Duodenal mucosa (tissue), 2 donors: ENCODE data around the gene ZC3HAV1.
A peak's percentile ranks its signal among the peaks of the same experiment; 100 is the strongest.
"Not testable (repeated sequence)": the region's sequence is repeated elsewhere in the genome, so short reads cannot be mapped to it uniquely, and the experiment has no call there.

Experiments
- H3K27ac ChIP-seq: one replicate; pipeline ENCODE4 v1.7.0; 2013; ENCODE audit warnings: low read depth, low read length
- H3K27me3 ChIP-seq, 2 donors: one replicate each; pipeline ENCODE4 v1.7.0; 2013; ENCODE audit warnings: low read length in 2 of 2, control low read depth in 1 of 2; ENCODE audit not compliant: insufficient read depth in 2 of 2, control insufficient read depth in 1 of 2
- H3K36me3 ChIP-seq, 2 donors: one replicate each; pipeline ENCODE4 v1.7.0; 2013; ENCODE audit warnings: low read length in 2 of 2, control low read depth in 1 of 2; ENCODE audit not compliant: insufficient read depth in 2 of 2, control insufficient read depth in 1 of 2
- H3K4me1 ChIP-seq, 2 donors: one replicate each; pipeline ENCODE4 v1.7.0; 2013; ENCODE audit warnings: low read length in 2 of 2, control low read depth in 1 of 2; ENCODE audit not compliant: insufficient read depth in 2 of 2, control insufficient read depth in 1 of 2
- H3K4me3 ChIP-seq, 2 donors: one replicate each; pipeline ENCODE4 v1.7.0; 2013; ENCODE audit warnings: low read length in 2 of 2, low read depth in 1 of 2
- H3K9ac ChIP-seq, 2 donors: one replicate each; pipeline ENCODE4 v1.7.0; 2013; ENCODE audit warnings: low read length in 2 of 2, low read depth in 1 of 2
- H3K9me3 ChIP-seq, 2 donors: one replicate each; pipeline ENCODE4 v1.7.0; 2013; ENCODE audit warnings: low read length in 2 of 2, control low read depth in 1 of 2; ENCODE audit not compliant: control insufficient read depth in 1 of 2

The ZC3HAV1 gene

DNA sequence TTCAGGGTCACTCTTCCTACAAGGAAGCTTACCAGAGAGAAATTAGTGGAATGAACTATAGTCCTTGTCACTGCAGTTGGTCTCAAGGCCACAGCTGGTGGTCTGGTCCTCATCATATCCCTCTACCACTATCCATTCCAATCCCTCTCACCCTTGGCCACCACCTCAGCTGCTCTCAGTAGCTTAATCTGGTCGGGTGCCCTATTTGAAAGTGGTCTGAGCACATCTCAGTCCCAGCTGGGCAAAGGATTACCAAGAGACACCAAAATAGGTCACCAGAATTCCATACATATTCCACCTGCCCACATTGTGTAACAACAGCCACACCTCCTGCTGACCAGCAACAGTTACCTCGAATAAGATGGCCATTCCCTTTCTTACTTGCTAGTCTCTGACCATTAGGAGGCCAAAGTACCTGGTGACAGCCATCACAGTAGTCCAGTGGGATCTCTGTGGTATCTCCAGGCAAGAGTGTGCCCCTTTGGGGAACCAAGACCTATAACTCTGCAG lies 3.3 kb upstream of the ZC3HAV1 start:
- no peak overlapping the region for H3K27ac ChIP-seq

DNA sequence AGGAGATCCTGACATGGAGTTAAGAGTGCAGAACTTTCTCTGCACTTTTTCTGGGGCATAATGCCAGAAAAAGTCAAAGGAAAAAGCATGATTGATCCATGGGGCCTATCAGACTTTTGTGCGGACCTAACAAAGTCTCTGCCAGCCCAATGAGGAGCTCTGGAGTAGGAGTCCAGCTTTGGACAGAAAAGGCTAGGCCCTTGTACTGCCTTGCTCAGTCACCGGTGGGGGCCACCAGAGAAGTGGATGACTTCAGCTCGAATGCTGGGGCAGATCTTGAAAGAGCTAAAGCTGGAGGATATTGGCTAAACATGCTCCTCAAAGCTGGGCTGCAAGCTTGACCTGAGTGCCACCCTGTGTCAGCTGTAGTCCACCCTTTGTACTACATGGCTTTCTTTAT lies 2.8 kb upstream of the ZC3HAV1 start:
- Histone ChIP-seq H3K27ac (no peak overlapping the region), H3K36me3 (no peaks in the 10 kb centered on the region), H3K9me3 (no peaks in the 10 kb centered on the region), H3K27me3 (no peaks in the 10 kb centered on the region), H3K4me3 (no peak overlapping the region), H3K9ac (no peak overlapping the region), H3K4me1 (peaks cover 6 to 13% of the 10 kb centered on the region in 2 donors)

More for the DNA sequence above, 3.3 kb upstream of the ZC3HAV1 start:
- peaks cover 8 to 9% of the 10 kb centered on the region in 2 donors for H3K4me1 ChIP-seq
- H3K36me3 ChIP-seq = no peaks in the 10 kb centered on the region
- no peak overlapping the region for H3K4me3 ChIP-seq
- no peak overlapping the region for H3K9ac ChIP-seq
- no peaks in the 10 kb centered on the region for H3K27me3 ChIP-seq
- no peaks in the 10 kb centered on the region for H3K9me3 ChIP-seq

DNA sequence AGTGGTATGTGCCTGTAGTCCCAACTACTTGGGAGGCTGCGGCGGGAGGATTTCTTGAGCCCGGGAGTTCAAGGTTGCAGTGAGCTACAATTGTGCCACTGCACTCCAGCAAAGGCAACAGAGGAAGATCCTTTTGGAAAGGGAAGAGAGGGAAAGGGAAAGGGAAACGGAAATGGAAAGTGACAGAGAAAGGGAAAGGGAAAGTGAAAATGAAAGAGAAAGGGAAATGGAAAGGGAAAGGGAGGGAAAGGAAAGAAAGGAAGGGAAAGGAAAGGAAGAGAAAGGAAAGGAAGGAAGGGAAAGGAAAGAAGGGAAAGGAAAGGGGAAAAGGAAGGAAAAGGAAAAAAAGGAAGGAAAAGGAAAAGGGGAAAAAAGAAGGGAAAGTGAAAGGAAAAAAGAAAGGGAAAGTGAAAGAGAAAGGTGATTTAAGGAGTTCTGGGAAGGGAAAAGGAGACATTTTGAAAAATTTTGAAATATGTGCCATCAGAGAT lies 2.3 kb upstream of the ZC3HAV1 start:
- H3K9ac ChIP-seq = no peak overlapping the region

DNA sequence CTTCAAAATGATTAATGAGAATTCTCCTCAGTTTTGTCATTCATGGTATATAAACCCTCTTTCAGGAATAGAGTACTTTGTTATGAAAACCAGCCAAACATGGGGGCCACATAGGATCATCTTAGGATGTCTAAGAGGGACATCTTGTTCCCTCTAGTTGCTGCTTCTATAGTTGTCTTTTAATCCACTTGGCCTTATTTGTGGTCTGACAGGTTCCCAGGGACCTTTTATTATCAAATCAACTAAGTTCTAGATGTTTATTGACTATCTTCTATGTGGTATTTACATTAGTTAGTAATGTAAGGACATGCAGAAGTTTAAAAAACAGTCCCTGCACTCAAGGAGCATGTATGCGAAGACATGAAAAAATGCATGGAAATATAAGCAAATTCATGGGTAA lies 1.6 kb upstream of the ZC3HAV1 start:
- Histone ChIP-seq H3K9me3 (no peaks in the 10 kb centered on the region), H3K27me3 (no peaks in the 10 kb centered on the region), H3K4me3 (no peak overlapping the region), H3K4me1 (peaks cover 6 to 18% of the 10 kb centered on the region in 2 donors), H3K9ac (no peak overlapping the region), H3K36me3 (no peaks in the 10 kb centered on the region), H3K27ac (no peak overlapping the region)

More for the DNA sequence above, 2.3 kb upstream of the ZC3HAV1 start:
- H3K4me3 ChIP-seq = no peak overlapping the region
- no peak overlapping the region for H3K27ac ChIP-seq
- H3K4me1 ChIP-seq = peaks cover 6 to 16% of the 10 kb centered on the region in 2 donors
- H3K36me3 ChIP-seq = no peaks in the 10 kb centered on the region
- H3K27me3 ChIP-seq = no peaks in the 10 kb centered on the region
- H3K9me3 ChIP-seq = no peaks in the 10 kb centered on the region

DNA sequence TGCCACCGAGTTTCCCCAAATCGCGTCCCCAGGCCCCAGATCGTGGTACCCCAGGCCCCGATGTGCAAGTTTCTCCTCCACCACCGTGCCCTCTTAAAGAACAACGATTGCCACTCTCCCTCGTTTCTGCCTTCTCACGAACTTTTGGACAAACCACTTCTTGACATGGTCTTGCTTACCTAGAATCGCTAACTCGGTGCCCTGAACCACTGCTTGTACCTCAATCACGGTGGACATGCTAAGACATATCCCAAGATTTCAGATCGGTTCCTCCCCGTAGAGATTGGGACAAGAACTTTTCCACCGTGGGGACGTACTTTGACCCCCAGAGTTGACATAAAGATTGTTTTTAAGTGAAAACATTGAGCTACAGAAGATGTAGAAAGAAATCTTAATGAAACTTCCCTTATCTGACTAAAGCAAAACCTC lies 477 bp upstream of the ZC3HAV1 start:
- Histone ChIP-seq H3K27me3 (no peaks in the 10 kb centered on the region), H3K9ac (peak overlapping the region; percentile 96 to 98), H3K36me3 (no peaks in the 10 kb centered on the region), H3K9me3 (no peaks in the 10 kb centered on the region), H3K4me3 (peak overlapping the region; percentile 98 to 99), H3K4me1 (peaks cover 6 to 18% of the 10 kb centered on the region in 2 donors), H3K27ac (peak overlapping the region; percentile 97)

DNA sequence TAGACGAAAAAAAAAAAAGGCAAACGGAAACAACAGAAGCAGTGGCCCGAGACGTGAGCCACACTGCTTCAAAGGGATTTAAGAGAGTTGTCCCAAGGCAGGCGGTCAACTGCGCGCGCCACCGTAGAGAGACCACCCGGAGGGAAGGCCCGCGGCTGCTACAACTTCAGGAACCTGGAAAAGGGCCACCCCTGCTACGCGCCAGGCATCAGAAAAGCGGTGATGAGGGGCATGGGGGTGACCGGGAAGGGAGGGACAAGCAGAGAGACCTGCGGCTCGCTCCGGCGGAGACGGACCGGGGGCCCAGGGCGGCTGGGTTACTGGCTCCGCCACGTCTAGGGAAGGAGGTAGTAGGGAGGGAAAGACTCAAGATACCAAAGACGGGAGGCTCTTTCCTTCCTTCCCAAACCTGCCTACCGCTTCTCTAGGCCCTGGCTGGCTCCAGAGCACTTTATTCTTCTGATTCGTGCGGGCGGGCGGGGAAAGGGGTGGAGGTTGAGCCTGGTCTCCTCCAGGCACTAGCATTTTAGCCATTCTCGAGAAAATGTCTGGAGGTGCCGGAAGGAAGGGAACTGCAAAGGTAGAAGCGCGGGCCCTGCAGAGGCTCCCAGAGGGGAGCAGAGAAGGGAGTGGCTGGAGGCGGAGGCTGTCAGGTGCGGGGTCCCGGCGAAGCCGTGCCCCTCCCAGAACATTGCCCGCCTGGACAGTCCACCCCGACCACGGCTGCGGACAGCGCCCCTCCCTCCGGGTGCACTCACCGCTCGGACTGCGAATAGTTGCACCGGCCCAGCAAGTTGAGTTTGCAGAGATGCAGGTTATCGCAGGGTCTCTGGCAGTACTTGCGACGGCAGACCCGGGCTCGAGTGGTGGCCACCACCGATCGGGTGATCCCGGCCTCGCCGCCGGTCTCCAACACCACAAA lies 993 bp downstream of the ZC3HAV1 start:
- Histone ChIP-seq H3K9ac (peak overlapping the region; percentile 96 to 98), H3K27me3 (no peaks in the 10 kb centered on the region), H3K36me3 (no peaks in the 10 kb centered on the region), H3K27ac (peak overlapping the region; percentile 97), H3K9me3 (no peaks in the 10 kb centered on the region), H3K4me1 (peaks cover 11 to 18% of the 10 kb centered on the region in 2 donors), H3K4me3 (peak overlapping the region; percentile 98 to 99)

DNA sequence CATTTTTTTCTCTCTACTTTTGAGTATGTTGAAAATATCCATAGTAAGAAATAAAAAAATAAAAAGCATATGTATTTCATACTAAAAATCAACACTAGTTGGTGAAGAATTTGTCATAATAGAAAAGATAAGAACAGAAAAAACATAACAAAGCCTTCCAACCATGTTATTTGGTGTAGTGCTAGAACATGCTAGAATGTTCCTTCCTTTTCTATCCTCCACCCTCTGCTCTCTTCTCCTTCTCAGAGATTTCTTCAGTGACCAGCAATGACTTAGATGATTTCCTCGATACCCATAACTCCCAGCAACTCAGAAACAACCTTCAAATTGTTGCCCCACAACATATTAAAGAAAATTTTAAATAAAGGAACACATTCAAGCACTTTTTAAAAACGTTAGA lies 2.6 kb downstream of the ZC3HAV1 start:
- H3K27ac ChIP-seq = no peak overlapping the region
- H3K36me3 ChIP-seq = no peaks in the 10 kb centered on the region
- H3K9me3 ChIP-seq = no peaks in the 10 kb centered on the region
- peak overlapping the region in 1 of 2 donors; percentile 63 for H3K9ac ChIP-seq
- H3K27me3 ChIP-seq = no peaks in the 10 kb centered on the region
- peak overlapping the region; percentile 98 to 99 for H3K4me3 ChIP-seq
- H3K4me1 ChIP-seq = peaks cover 14 to 18% of the 10 kb centered on the region in 2 donors

DNA sequence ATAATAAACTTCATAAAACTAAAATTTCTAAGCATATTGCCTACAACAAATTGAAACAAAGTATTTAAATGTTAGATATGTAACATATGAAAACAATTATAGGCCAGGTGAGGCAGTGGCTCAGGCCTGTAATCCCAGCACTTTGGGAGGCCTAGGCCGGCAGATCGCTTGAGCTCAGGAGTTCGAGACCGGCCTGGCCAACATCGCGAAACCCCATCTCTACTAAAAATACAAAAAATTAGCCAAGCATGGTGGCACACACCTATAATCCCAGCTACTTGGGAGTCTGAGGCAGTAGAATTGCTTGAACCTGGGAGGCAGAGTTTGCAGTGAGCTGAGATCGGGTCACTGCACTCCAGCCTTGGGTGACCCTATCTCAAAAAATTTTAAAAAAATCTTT lies 3.3 kb downstream of the ZC3HAV1 start:
- not testable (repeated sequence) for H3K9me3 ChIP-seq, H3K36me3 ChIP-seq, H3K27me3 ChIP-seq, H3K27ac ChIP-seq
- Histone ChIP-seq H3K4me3 (peak overlapping the region in 1 of 2 donors; percentile 98), H3K9ac (peak overlapping the region in 1 of 2 donors; percentile 43), H3K4me1 (peaks cover 14 to 18% of the 10 kb centered on the region in 2 donors)

DNA sequence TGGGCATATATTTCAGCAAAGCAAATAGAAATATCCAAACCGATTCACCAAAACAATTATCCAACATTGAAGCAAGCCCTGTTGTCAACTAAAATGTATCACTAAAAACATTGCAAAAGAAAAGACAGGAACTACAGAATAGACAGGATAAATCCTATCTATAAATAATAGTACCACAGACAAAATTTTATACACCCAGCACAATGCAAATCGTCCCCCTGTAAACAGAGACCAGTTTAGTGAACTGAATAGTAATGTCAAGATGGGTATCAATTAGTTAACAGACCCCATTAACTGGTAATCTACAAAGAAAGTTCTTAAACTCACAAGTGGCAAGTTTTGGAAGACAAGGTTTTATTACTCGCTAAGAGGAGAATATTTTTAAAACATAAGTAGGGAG lies 4.0 kb downstream of the ZC3HAV1 start:
- H3K36me3 ChIP-seq = no peaks in the 10 kb centered on the region
- H3K9ac ChIP-seq = peak overlapping the region in 1 of 2 donors; percentile 20
- H3K27ac ChIP-seq = no peak overlapping the region
- peaks cover 14 to 18% of the 10 kb centered on the region in 2 donors for H3K4me1 ChIP-seq
- H3K9me3 ChIP-seq = no peaks in the 10 kb centered on the region
- no peaks in the 10 kb centered on the region for H3K27me3 ChIP-seq
- H3K4me3 ChIP-seq = peak overlapping the region in 1 of 2 donors; percentile 45

DNA sequence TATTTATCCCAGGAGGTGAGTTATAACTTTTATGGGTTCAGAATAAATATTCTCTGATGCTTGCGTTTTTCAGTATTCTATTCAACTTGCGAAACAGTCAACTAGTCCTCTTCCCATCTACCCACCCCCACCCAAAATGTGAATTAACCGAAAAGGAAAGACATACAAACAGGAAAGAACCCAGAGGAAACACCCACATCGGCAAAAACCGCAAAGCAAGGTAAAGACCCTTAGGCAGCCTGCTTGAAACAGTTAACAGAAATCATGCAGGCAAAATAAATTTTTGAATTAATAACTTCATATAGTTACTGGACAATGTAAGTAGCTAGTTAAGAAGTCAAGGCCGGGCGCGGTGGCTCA lies 5.4 kb downstream of the ZC3HAV1 start:
- H3K4me3 ChIP-seq = peak overlapping the region in 1 of 2 donors; percentile 32
- no peaks in the 10 kb centered on the region for H3K36me3 ChIP-seq
- no peak overlapping the region for H3K27ac ChIP-seq
- H3K9me3 ChIP-seq = no peaks in the 10 kb centered on the region
- H3K4me1 ChIP-seq = peaks cover 13 to 16% of the 10 kb centered on the region in 2 donors
- H3K27me3 ChIP-seq = no peaks in the 10 kb centered on the region
- H3K9ac ChIP-seq = no peak overlapping the region
